Activated CD4-positive, alpha-beta T cell treated with anti-CD3 and anti-CD28 coated beads, Interleukin-2, amount 50 U/mL, for 24 hours (primary cell): Measurements from ENCODE around the gene ARMC6.
"Not testable (repeated sequence)": the region's sequence is repeated elsewhere in the genome, so short reads cannot be mapped to it uniquely, and the experiment has no call there.

Source experiments
- DNase-seq, 2 donors: peaks; one replicate each; pipeline ENCODE4 v3.0.0-alpha.2; 2020; ENCODE audit warnings: low read depth in 1 of 2, low spot score in 1 of 2

The ARMC6 gene

GRCh38 chr19:19106938-19107337 lies 73.5 kb downstream of the ARMC6 start:
- DNase-seq: not testable (repeated sequence)

- DNase-seq: no peak
Observed at GRCh38 chr19:19107654-19108053, 74.3 kb downstream of the ARMC6 start.
